Smooth muscle cell (in vitro differentiated cells): ENCODE results near the gene RBM7. TPM values are rescaled to one million over a fixed set of nuclear protein-coding genes. Genes with fewer than 3 reads are reported as not detected.

Experiments
- DNase-seq: peaks from one replicate; lab custom pipeline; 2025; ENCODE audit not compliant: unreplicated experiment; lab: John Stamatoyannopoulos, UW
- H2AFZ ChIP-seq: fragments of 200-600 bp; sonication (generic); 2 replicates; pipeline ENCODE4 v1.6.0; 2016; ENCODE audit warnings: antibody characterized with exemption, low read depth, mild to moderate bottlenecking
- H3F3A ChIP-seq: fragments of 200-600 bp; sonication (generic); 2 replicates; pipeline ENCODE4 v1.6.0; 2017; ENCODE audit warnings: antibody characterized with exemption, low read depth
- H3K27ac ChIP-seq: fragments of 200-600 bp; sonication (generic); 2 replicates; pipeline ENCODE4 v1.5.1; 2016; ENCODE audit warnings: low read depth, mild to moderate bottlenecking
- H3K27me3 ChIP-seq: fragments of 200-600 bp; sonication (generic); 2 replicates; pipeline ENCODE4 v1.6.1; 2016; ENCODE audit warnings: low read depth, mild to moderate bottlenecking
- H3K36me3 ChIP-seq: fragments of 200-600 bp; sonication (generic); 2 replicates; pipeline ENCODE4 v1.5.1; 2016; ENCODE audit warnings: low read depth
- H3K4me1 ChIP-seq: fragments of 200-600 bp; sonication (generic); 2 replicates; pipeline ENCODE4 v1.5.1; 2016; ENCODE audit warnings: low read depth
- H3K4me2 ChIP-seq: fragments of 200-600 bp; sonication (generic); 2 replicates; pipeline ENCODE4 v1.6.0; 2016; ENCODE audit warnings: mild to moderate bottlenecking
- H3K4me3 ChIP-seq: fragments of 200-600 bp; sonication (generic); 2 replicates; pipeline ENCODE4 v1.5.1; 2016; ENCODE audit warnings: mild to moderate bottlenecking
- H3K79me2 ChIP-seq: fragments of 200-600 bp; sonication (generic); 2 replicates; pipeline ENCODE4 v1.6.0; 2016; ENCODE audit warnings: low read depth, mild to moderate bottlenecking
- H3K9ac ChIP-seq: fragments of 200-600 bp; sonication (generic); 2 replicates; pipeline ENCODE4 v1.6.0; 2016; ENCODE audit warnings: low read depth
- H3K9me3 ChIP-seq: fragments of 200-600 bp; sonication (generic); replicated peaks from 2 replicates; pipeline ENCODE4 v1.5.1; 2016; ENCODE audit warnings: low read depth
- H4K20me1 ChIP-seq: fragments of 200-600 bp; sonication (generic); 2 replicates; pipeline ENCODE4 v1.6.0; 2016; ENCODE audit warnings: low read depth
- WGBS: methylation state at CpG from one replicate; pipeline ENCODE4 v1.1.7; 2016; ENCODE audit warnings: low lambda C conversion rate; 5-methylcytosine and 5-hydroxymethylcytosine counted together
- polyA plus RNA-seq: library from polyadenylated mRNA; unstranded; fragments of >200 nt; fragmentation: Nextera tagmentation; extraction: Ambion mirVana; gene quantifications from 2 replicates; pipeline ENCODE4 v1.2.1, GENCODE V29; 2016
- total RNA-seq: library from RNA; depleted of rRNA; stranded (reverse); fragments of >200 nt; gene quantifications from 2 replicates; pipeline ENCODE4 v1.2.3, GENCODE V29; 2014
- TF ChIP-seq, protein P1 (sequence below): fragments of 200-600 bp; sonication (generic); IDR thresholded peaks from 2 replicates; pipeline ENCODE4 v1.5.1; 2017; ENCODE audit warnings: borderline replicate concordance, mild to moderate bottlenecking, antibody characterized with exemption; ENCODE audit not compliant: insufficient read depth, poor library complexity, severe bottlenecking

Gene RBM7
- total RNA-seq (79.0 and 90.9 TPM in 2 replicates), polyA plus RNA-seq (39.7 and 47.1 TPM in 2 replicates)

- Histone ChIP-seq H4K20me1 (peaks cover 39% of the 10 kb centered on the region), H3K4me1 (peaks cover 21% of the 10 kb centered on the region), H3F3A (peaks cover 2% of the 10 kb centered on the region), H3K27me3 (no peaks in the 10 kb centered on the region), H3K27ac (peak within 1 kb of the TSS; percentile 99), H3K4me3 (peak within 1 kb of the TSS; percentile 74), H3K4me2 (peak within 1 kb of the TSS; percentile 96), H3K9me3 (no peaks in the 10 kb centered on the region), H3K36me3 (no peaks in the 10 kb centered on the region), H2AFZ (peak within 1 kb of the TSS; percentile 60), H3K9ac (peak within 1 kb of the TSS; percentile 97), H3K79me2 (peaks cover 58% of the 10 kb centered on the region)
- WGBS: under 1% methylated on average over 62 of the region's 65 CpGs
- TF ChIP-seq, protein P1, sequence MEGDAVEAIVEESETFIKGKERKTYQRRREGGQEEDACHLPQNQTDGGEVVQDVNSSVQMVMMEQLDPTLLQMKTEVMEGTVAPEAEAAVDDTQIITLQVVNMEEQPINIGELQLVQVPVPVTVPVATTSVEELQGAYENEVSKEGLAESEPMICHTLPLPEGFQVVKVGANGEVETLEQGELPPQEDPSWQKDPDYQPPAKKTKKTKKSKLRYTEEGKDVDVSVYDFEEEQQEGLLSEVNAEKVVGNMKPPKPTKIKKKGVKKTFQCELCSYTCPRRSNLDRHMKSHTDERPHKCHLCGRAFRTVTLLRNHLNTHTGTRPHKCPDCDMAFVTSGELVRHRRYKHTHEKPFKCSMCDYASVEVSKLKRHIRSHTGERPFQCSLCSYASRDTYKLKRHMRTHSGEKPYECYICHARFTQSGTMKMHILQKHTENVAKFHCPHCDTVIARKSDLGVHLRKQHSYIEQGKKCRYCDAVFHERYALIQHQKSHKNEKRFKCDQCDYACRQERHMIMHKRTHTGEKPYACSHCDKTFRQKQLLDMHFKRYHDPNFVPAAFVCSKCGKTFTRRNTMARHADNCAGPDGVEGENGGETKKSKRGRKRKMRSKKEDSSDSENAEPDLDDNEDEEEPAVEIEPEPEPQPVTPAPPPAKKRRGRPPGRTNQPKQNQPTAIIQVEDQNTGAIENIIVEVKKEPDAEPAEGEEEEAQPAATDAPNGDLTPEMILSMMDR: no peak
- peak; percentile 85 for DNase-seq
Measured at GRCh38 chr11:114400216-114400914, at the start of gene RBM7, which contains the start of gene C11orf71. Gene RBM7, plus strand, starts transcription at chr11:114400666. Its CDS starts 6 bp downstream, at chr11:114400672. Gene C11orf71, minus strand, starts transcription at chr11:114400511. Its CDS starts 180 bp downstream, at chr11:114400331.

GRCh38 chr11:114353443-114353842 lies 47.0 kb upstream of the RBM7 start:
- H3K27ac ChIP-seq: no peak overlapping the region
- 97% methylated on average over 3 of the region's 3 CpGs for WGBS
- H3K9ac ChIP-seq: no peak overlapping the region

GRCh38 chr11:114354076-114354475 lies 46.4 kb upstream of the RBM7 start:
- Histone ChIP-seq H3F3A (no peaks in the 10 kb centered on the region), H3K9ac (no peak overlapping the region), H2AFZ (no peak overlapping the region), H3K27me3 (no peaks in the 10 kb centered on the region), H3K4me1 (no peaks in the 10 kb centered on the region), H3K4me3 (no peak overlapping the region), H3K79me2 (no peaks in the 10 kb centered on the region), H4K20me1 (no peaks in the 10 kb centered on the region), H3K4me2 (no peak overlapping the region), H3K9me3 (no peaks in the 10 kb centered on the region), H3K27ac (no peak overlapping the region), H3K36me3 (no peaks in the 10 kb centered on the region)
- no peak for DNase-seq
- WGBS: 86% methylated on average over 3 of the region's 3 CpGs
- TF ChIP-seq, protein P1: no peak

More at GRCh38 chr11:114353443-114353842, 47.0 kb upstream of the RBM7 start:
- Histone ChIP-seq H3K79me2 (no peaks in the 10 kb centered on the region), H2AFZ (no peak overlapping the region), H3K4me2 (no peak overlapping the region), H3K4me1 (no peaks in the 10 kb centered on the region), H3K9me3 (no peaks in the 10 kb centered on the region), H3K36me3 (no peaks in the 10 kb centered on the region), H3F3A (no peaks in the 10 kb centered on the region), H3K4me3 (no peak overlapping the region), H4K20me1 (no peaks in the 10 kb centered on the region), H3K27me3 (no peaks in the 10 kb centered on the region)
- DNase-seq: no peak
- TF ChIP-seq, protein P1: no peak
